ENCODE measurements around the gene CEP131. TPM values are rescaled to one million over a fixed set of nuclear protein-coding genes. Genes with fewer than 3 reads are reported as not detected.

The CEP131 gene
- total RNA-seq, 1 donor from 2014 or later, result 35.1 TPM

DNA sequence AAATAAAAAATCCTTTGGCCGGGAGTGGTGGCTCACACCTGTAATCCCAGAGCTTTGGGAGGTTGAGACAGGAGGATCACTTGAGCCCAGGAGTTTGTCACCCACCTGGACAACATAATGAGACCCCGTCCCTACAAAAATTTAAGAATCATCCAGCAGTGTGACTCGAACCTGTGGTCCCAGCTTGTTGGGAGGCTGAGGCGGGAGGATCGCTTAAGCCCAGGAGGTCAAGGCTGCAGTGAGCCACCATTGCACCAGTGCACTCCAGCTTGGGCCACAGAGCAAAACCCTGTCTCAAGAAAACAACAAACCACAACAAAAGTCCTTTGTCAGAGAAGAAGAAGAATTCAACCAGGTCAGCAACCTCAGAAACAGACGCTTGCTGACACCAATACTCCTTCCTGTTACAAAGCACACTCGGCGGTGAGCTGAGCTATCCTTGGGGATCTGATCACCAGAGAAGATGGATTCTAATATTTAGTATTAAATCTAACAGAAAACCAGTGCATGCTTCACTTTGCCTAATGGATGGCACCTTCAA is 70.4 kb downstream of the CEP131 start:
- Mint-ChIP-seq H3K4me3 (ENCODE audit: unreplicated experiment) (no peak overlapping the region), H3K36me3 (ENCODE audit: unreplicated experiment) (no peaks in the 10 kb centered on the region), H3K27me3 (ENCODE audit: unreplicated experiment) (no peaks in the 10 kb centered on the region), H3K9me3 (ENCODE audit: unreplicated experiment) (no peaks in the 10 kb centered on the region), H3K27ac (ENCODE audit: unreplicated experiment) (no peak overlapping the region), H3K4me1 (ENCODE audit: low read depth, unreplicated experiment) (peaks cover 7% of the 10 kb centered on the region)
- no peak for TF ChIP-seq CTCF (IDR thresholded peaks at IDR 0.05; ENCODE audit: partially characterized antibody, unreplicated experiment)
- peak; percentile 2 for DNase-seq

- no peaks in the 10 kb centered on the region for H3K27me3 Mint-ChIP-seq (ENCODE audit: unreplicated experiment)
- H3K4me3 Mint-ChIP-seq (ENCODE audit: unreplicated experiment), result no peak overlapping the region
- DNase-seq, result peak; percentile 14
- H3K4me1 Mint-ChIP-seq (ENCODE audit: low read depth, unreplicated experiment), result peaks cover 7% of the 10 kb centered on the region
- no peak for TF ChIP-seq CTCF (IDR thresholded peaks at IDR 0.05; ENCODE audit: partially characterized antibody, unreplicated experiment)
- no peaks in the 10 kb centered on the region for H3K36me3 Mint-ChIP-seq (ENCODE audit: unreplicated experiment)
- H3K27ac Mint-ChIP-seq (ENCODE audit: unreplicated experiment), result no peak overlapping the region
- H3K9me3 Mint-ChIP-seq (ENCODE audit: unreplicated experiment), result peaks cover 1% of the 10 kb centered on the region
These were observed 71.5 kb downstream of the CEP131 start for GRCh38 chr17:81151278-81151677.

GRCh38 chr17:81150377-81151077 is 72.2 kb downstream of the CEP131 start:
- no peak for TF ChIP-seq CTCF (IDR thresholded peaks at IDR 0.05; ENCODE audit: partially characterized antibody, unreplicated experiment)

GRCh38 chr17:81148986-81149533 is 73.7 kb downstream of the CEP131 start:
- Mint-ChIP-seq H3K36me3 (ENCODE audit: unreplicated experiment) (no peaks in the 10 kb centered on the region), H3K27me3 (ENCODE audit: unreplicated experiment) (no peaks in the 10 kb centered on the region), H3K4me3 (ENCODE audit: unreplicated experiment) (no peak overlapping the region), H3K9me3 (ENCODE audit: unreplicated experiment) (peaks cover 3% of the 10 kb centered on the region), H3K27ac (ENCODE audit: unreplicated experiment) (peak overlapping the region; percentile 28), H3K4me1 (ENCODE audit: low read depth, unreplicated experiment) (peaks cover 7% of the 10 kb centered on the region)
- TF ChIP-seq CTCF (IDR thresholded peaks at IDR 0.05; ENCODE audit: partially characterized antibody, unreplicated experiment), result no peak
- no peak for DNase-seq

More at GRCh38 chr17:81150377-81151077, 72.2 kb downstream of the CEP131 start:
- no peaks in the 10 kb centered on the region for H3K36me3 Mint-ChIP-seq (ENCODE audit: unreplicated experiment)
- peaks cover 7% of the 10 kb centered on the region for H3K4me1 Mint-ChIP-seq (ENCODE audit: low read depth, unreplicated experiment)
- H3K27ac Mint-ChIP-seq (ENCODE audit: unreplicated experiment), result no peak overlapping the region
- no peak overlapping the region for H3K4me3 Mint-ChIP-seq (ENCODE audit: unreplicated experiment)
- peaks cover 3% of the 10 kb centered on the region for H3K9me3 Mint-ChIP-seq (ENCODE audit: unreplicated experiment)
- H3K27me3 Mint-ChIP-seq (ENCODE audit: unreplicated experiment), result no peaks in the 10 kb centered on the region
- DNase-seq, result peak; percentile 2

GRCh38 chr17:81148571-81148970 is 74.2 kb downstream of the CEP131 start:
- Mint-ChIP-seq H3K4me1 (ENCODE audit: low read depth, unreplicated experiment) (peaks cover 7% of the 10 kb centered on the region), H3K27me3 (ENCODE audit: unreplicated experiment) (no peaks in the 10 kb centered on the region), H3K4me3 (ENCODE audit: unreplicated experiment) (no peak overlapping the region), H3K9me3 (ENCODE audit: unreplicated experiment) (peaks cover 3% of the 10 kb centered on the region), H3K27ac (ENCODE audit: unreplicated experiment) (no peak overlapping the region), H3K36me3 (ENCODE audit: unreplicated experiment) (no peaks in the 10 kb centered on the region)
- TF ChIP-seq CTCF (IDR thresholded peaks at IDR 0.05; ENCODE audit: partially characterized antibody, unreplicated experiment), result no peak
- no peak for DNase-seq
